HepG2 (cell line): ENCODE measurements around the gene KCNAB1.

Experiments
- FOXJ3 ChIP-seq: sonication (generic); formaldehyde crosslinking; IDR thresholded peaks from 2 replicates; pipeline ENCODE4 v1.4.0; 2020; ENCODE audit warnings: missing genetic modification reagents, mild to moderate bottlenecking, borderline replicate concordance
- KAT7 ChIP-seq: IDR thresholded peaks from 2 replicates; pipeline ENCODE4 v1.6.1; 2018; ENCODE audit warnings: borderline replicate concordance, missing compliant biosample characterization
- MAX ChIP-seq: IDR thresholded peaks from 2 replicates; pipeline ENCODE4 v1.6.1; 2012; ENCODE audit warnings: inconsistent platforms
- NFIC ChIP-seq: IDR thresholded peaks from 2 replicates; pipeline ENCODE4 v1.6.1; 2012; ENCODE audit warnings: mild to moderate bottlenecking, low read length, inconsistent platforms

DNA sequence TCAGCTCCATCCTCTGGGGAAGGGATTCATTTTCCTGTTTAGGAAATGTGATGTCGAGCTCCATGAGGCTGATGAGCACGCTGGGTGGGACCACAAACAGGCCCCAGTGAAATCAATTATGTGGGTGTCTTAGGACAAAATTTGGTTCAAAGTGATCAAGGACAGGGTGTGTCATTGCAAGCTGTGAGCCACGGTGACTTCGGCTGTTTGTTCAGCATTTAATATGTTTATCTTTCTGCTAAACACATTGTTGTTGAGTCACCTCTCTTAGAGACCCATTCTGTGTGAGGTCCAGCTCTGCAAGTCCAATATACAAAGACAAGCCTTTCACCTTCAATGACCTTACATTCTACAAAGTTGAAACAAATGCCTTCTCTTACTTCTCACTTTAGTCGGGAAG, 393.2 kb downstream of the KCNAB1 start:
- TF ChIP-seq FOXJ3 (no peak), KAT7 (CRISPR knock-in tag) (no peak), NFIC (no peak), MAX (no peak; the same call in 1 of the 2 replicates)
